Measurements from ENCODE around the gene ISYNA1.

ISYNA1 gene

DNA sequence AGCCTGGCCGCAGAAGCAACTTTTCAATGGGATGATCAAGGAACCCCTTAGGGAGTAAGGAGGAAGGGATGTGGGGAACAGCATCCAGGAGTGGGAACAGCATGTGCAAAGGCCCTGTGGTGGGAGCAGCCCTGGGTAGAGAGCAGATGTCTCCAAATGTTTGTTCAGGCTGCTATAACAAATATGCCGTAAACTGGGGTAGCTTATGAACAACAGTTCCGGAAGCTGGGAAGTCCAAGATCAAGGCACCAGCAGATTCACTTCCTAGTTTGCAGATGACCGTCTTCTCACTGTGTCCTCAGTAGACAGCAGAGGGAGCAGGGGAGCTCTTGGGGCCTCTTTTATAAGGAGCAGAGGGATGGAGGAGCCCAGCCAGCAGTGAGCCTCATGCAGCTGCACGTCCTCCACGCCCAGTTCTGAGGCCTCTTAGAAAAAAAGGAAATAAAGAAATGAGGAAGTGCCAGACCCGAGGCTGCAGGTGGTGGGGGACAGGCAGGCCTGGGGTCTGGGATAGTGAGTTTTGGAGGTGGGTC lies 36.3 kb downstream of the ISYNA1 start:
- peak; percentile 76 to 77 for DNase-seq
- TF ChIP-seq GATA1 (IDR thresholded peaks at IDR 0.05; ENCODE audit: low read depth, low read length) (no peak), POLR2A (IDR thresholded peaks at IDR 0.05; ENCODE audit: low read length) (no peak)

DNA sequence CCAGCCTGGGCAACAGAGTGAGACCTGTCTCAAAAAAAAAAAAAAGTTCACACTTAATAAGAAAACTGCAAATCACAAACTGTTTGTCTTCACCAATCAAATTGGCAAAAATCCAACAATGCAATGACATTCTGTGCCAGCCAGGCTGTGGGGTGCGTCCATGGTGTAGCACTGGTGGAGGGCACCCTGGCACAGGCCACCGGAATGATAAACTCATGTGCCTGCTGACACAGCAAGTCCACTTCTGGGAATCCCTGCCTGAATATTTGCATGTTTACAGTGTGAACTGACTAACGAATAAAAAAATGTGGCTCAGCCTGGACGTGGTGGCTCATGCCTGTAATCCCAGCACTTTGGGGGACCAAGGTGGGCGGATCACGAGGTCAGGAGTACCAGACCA lies 38.9 kb downstream of the ISYNA1 start:
- no peak for DNase-seq
- TF ChIP-seq POLR2A (IDR thresholded peaks at IDR 0.05; ENCODE audit: low read length) = no peak
- no peak for TF ChIP-seq GATA1 (IDR thresholded peaks at IDR 0.05; ENCODE audit: low read depth, low read length)

DNA sequence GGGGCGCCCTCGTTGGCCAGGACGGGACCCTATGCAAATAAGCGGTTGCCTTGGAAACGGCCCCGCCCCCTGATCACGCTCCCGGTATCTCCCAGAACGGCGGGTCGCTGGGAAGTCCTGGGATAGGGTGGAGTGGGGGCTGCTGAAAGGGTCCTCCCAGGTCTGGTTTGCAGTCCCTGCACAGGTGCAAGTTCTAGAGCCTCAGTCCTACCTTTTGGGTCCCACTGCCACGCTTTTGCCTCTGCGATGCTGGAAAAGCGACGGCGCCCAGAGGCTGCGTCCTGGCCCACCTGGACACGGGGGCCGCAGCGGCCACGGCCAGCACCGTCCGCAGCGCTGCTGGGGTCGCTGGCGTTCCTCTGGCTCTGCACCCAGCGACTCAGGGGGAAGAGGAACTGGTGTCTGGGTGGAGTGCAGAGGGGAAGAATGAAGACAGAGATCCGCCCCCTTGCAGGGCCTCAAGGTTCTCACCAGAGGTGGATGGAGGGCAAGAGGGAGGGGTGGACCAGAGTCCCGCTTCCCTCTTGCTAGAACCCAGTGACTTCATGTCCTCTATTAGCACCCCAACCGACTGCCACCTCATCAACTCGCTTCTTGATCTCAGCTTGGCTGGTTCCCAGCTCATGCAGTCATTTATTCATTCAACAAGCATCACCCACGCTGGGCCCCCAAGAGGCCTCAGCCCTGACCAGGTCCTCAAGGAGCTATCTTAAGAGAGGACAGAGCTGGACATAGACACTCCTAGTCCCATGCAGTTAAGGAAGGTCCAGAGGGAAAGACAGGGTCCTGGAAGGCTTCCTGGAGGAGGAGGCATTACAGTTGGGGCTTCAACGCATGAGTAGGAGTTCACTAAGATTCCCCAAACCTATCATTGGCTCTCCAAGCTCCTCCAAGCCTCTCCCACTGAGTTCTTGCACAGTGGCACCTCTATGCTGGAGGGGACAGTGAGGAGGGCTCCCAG lies 40.4 kb downstream of the ISYNA1 start, which contains the start of gene LRRC25:
Gene LRRC25 (minus strand): TSS at position 381 of the 961 bp plus-strand sequence. CDS start 659 bp downstream, outside the sequence.
- peak in 1 of 2 experiments; percentile 56 for DNase-seq

DNA sequence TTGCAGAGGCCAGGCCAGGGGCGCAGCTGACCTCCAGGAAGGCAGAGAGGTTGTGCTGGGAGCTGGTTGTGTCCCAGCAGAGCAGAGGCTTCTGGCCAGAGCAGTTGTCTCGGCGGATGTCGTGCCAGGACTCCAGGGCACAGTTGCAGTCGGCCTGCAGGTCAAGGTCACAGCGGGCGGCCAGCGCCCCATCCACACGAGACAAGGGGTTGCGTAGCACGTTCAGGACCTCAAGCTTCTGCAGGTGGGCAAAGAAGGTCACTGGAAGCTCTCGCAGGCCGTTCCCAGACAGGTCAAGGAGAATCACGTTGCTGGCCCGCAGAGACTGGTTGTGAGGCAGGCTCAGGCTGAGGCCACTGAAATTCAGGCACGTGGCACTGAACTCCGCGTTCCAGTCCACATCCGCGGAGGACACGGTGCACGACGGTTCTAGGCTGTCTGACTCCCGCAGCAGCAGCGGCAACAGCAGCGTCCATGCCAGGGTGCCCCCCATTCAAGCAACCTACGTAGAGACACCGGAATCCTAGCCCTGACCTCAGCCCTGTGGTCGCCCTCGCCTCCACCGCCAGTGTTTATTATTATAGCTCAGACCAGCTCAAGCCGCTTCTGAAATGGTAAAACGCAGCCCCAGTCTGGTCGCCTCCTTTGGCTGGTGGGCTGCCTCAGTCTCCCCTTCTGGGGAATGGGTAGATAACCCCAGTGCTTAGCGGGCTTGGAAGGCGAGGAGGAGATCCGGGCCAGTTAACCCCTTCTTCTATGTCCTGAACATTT lies 41.3 kb downstream of the ISYNA1 start:
- no peak for TF ChIP-seq GATA1 (IDR thresholded peaks at IDR 0.05; ENCODE audit: low read depth, low read length)
- no peak for TF ChIP-seq POLR2A (IDR thresholded peaks at IDR 0.05; ENCODE audit: low read length)
- no peak for DNase-seq

More for the DNA sequence above, 40.4 kb downstream of the ISYNA1 start, which contains the start of gene LRRC25:
- TF ChIP-seq GATA1 (IDR thresholded peaks at IDR 0.05; ENCODE audit: low read depth, low read length) = no peak
- TF ChIP-seq POLR2A (IDR thresholded peaks at IDR 0.05; ENCODE audit: low read length) = no peak

DNA sequence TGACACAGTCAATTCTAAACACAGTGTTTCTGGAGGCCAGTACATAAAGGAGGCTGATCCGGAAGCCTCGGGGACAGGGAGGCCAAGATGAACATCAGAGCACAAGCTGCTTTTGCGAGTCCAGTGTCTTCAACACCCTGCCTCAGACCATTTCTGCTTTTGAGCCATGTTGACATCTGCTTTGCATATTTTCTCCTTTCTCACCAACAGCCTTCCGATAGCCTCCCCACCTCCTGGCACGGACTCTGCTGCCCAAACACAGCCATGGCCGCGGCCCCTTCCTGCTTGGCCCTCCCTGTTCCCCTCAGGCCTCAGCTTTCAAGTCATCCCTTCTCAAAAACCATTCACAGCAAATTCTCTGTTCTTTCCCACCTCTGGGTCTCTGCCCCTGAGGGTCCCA lies 44.1 kb downstream of the ISYNA1 start:
- no peak for DNase-seq

DNA sequence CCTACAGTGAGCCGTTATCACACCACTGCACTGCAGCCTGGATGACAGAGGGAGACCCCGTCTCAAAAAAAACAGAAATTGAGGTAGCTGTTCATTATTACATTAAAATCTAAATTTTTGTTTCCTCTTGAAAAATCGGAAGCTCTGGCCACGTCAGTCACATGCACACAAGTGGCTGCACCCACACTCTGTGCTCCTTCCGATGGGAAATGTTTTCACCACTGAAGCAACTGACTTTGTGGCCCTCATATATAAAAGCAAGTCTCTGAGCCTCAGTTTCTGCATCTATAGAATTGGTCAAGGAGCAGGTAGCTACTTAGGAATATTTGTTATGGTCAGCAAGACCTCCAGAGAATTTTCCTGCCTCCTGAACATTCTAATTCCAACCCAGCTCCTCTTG lies 45.0 kb downstream of the ISYNA1 start:
- TF ChIP-seq POLR2A (IDR thresholded peaks at IDR 0.05; ENCODE audit: low read length) = no peak
- TF ChIP-seq GATA1 (IDR thresholded peaks at IDR 0.05; ENCODE audit: low read depth, low read length) = no peak
- no peak for DNase-seq

More for the DNA sequence above, 44.1 kb downstream of the ISYNA1 start:
- TF ChIP-seq POLR2A (IDR thresholded peaks at IDR 0.05; ENCODE audit: low read length) (no peak), GATA1 (IDR thresholded peaks at IDR 0.05; ENCODE audit: low read depth, low read length) (no peak)

DNA sequence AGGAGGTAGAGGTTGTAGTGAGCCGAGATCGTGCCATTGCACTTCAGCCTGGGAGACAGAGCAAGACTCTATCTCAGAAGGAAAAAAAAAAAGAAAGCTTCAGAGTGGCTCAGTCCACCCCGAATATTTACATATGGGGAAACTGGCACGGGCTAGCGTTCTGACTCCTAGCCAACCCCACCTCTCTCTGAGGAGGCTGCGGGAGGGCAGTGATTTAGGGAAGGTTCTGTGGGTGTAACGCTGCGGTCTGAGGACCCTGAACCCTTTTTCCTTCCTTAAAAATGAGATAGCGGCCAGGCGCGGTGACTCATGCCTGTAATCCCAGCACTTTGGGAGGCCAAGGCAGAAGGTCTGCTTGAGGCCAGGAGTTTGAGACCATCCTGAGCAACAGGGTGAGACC lies 45.5 kb downstream of the ISYNA1 start:
- TF ChIP-seq GATA1 (IDR thresholded peaks at IDR 0.05; ENCODE audit: low read depth, low read length) (no peak), POLR2A (IDR thresholded peaks at IDR 0.05; ENCODE audit: low read length) (no peak)
- DNase-seq = peak in 1 of 2 experiments; percentile 74

DNA sequence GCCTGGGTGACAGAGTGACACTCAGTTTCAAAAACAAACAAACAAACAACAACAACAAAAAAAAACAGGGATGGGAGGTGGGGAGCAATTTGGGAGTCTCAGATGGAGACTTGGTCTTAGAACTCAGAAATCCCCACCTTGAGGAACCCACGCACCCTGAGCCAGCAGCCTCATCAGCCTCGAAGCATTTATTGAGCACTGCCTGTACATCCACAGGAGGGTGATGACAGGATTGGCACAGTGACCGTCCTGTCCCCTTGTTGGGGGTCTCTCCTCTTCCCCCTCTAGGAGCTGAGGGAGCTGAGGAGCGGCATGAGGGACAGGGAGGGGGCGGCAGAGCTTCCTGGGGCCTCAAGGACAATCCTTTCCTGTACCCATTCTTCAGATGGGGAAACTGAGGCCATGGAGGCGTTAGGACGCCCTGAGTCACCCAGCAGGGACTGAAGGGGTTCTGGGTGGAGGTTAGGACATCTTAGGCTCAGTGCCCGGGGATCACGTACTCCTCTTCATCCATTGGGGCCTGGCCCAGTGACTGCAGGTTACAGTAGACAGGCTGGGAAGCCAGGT lies 46.3 kb downstream of the ISYNA1 start:
- DNase-seq = no peak
- TF ChIP-seq GATA1 (IDR thresholded peaks at IDR 0.05; ENCODE audit: low read depth, low read length) = no peak
- no peak for TF ChIP-seq POLR2A (IDR thresholded peaks at IDR 0.05; ENCODE audit: low read length)

DNA sequence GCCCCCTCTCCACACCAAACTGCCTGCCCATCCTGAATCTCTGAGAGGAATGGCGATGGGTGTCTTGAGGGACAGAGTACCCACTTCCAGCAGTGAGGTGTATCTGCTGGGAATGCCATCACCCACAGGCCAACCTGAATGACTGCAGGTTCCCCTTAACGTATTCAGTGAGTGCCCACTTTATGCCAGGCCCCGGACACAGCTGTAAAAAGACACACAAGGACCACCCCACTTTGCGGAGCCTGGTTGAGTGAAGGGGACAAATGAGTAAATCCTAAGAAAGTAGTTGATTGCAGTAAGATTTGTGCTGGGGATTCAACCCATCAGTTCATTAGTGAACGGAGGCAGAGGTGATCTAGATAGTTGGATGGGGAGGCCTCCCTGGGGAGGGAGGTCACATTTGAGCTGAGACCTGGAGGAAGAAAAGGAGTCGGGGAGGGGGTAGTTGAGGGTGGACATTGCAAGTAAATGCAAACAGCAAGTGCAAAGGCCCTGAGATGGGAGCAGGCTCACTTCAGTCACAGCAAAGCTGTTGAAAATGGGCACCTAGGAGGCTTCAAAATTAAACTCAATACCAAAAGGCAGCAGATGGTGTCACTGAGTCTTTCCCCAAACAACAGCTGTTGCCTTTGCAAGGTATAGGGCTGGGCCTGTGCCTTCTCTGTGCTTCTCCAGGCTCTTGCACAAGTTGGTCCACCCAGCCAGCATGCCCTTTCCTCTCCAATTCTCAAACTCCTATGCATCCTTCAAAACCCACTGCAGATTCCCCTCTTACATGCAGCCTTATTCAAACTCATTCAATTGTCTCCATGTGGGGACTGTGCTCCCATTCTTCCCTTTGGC lies 47.6 kb downstream of the ISYNA1 start:
- DNase-seq = peak in 1 of 2 experiments; percentile 81
- TF ChIP-seq POLR2A (IDR thresholded peaks at IDR 0.05; ENCODE audit: low read length) (peak; percentile 86), GATA1 (IDR thresholded peaks at IDR 0.05; ENCODE audit: low read depth, low read length) (no peak)

DNA sequence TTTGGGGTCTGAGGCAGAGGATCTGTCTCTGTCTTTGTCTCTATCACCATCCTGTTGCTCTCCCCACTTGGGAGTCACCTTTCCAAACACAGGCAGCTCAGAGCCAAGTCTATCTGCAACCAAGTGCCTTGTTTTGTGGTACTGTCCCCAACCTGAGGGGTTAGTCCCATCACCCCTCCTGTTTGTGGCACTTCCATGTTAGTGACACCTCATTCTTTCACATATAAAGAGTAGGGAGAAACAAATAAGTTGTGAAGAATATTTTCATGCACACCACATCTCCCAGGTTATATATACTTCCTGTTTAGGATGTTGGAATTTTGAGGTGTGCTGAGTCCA lies 48.2 kb downstream of the ISYNA1 start:
- no peak for TF ChIP-seq GATA1 (IDR thresholded peaks at IDR 0.05; ENCODE audit: low read depth, low read length)
- peak in 1 of 2 experiments; percentile 81 for DNase-seq

DNA sequence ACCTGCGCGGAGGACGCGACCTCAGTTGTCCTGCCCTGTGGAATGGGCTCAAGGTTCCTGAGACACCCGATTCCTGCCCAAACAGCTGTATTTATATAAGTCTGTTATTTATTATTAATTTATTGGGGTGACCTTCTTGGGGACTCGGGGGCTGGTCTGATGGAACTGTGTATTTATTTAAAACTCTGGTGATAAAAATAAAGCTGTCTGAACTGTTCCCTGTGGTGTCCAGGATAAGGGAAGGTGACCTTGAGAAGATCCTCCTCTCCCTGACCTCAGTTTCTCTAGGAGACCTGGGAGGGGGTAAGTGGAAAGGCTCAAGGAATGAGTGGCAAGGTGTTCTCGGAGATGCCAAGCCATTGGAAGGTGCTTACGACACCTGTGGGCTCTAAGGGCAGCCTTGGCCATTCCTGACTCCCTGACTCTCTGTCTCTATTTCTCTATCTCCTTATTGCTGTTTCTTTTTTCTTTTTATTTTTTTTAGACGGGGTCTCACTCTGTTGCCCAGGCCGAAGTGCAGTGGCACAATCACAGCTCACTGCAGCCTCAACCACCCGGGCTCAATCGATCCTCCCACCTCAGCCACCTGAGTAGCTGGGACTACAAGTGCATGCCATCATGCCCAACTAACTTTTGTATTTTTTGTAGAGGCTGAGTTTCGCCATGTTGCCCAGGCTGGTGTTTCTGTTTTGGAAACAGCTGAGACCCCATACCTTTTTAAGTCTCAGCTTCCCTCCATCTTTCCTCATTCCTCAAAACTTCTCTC lies 48.8 kb downstream of the ISYNA1 start:
- TF ChIP-seq POLR2A (IDR thresholded peaks at IDR 0.05; ENCODE audit: low read length) = no peak
- no peak for TF ChIP-seq GATA1 (IDR thresholded peaks at IDR 0.05; ENCODE audit: low read depth, low read length)
- DNase-seq = peak in 1 of 2 experiments; percentile 78

Data from erythroblast (primary cell).